GM12878 (cell line): ENCODE measurements around the gene PFKM. TPM values are rescaled to one million over a fixed set of nuclear protein-coding genes. Genes with fewer than 3 reads are reported as not detected.

Experiments
- BRCA1 ChIP-seq: IDR thresholded peaks from 2 replicates; pipeline ENCODE4 v1.6.1; 2011; ENCODE audit warnings: low read depth, low read length, improper control_type of control experiment
- EZH2 ChIP-seq: IDR thresholded peaks from 2 replicates; pipeline ENCODE4 v1.6.1; 2012; ENCODE audit warnings: low read depth, mild to moderate bottlenecking, control low read depth, inconsistent platforms, low read length, borderline replicate concordance; ENCODE audit not compliant: control insufficient read depth
- FOXM1 ChIP-seq: IDR thresholded peaks from 2 replicates; pipeline ENCODE4 v1.6.1; 2012; ENCODE audit warnings: low read depth, mild to moderate bottlenecking, inconsistent platforms, low read length, moderate library complexity
- KAT2A ChIP-seq: conservative IDR thresholded peaks from 2 replicates; pipeline ENCODE4 v1.6.1; 2011; ENCODE audit warnings: low read depth, low read length; ENCODE audit not compliant: control insufficient read depth
- KLF5 ChIP-seq: fragments of 450-650 bp; IDR thresholded peaks from 2 replicates; pipeline ENCODE4 v1.6.1; 2014; ENCODE audit warnings: mild to moderate bottlenecking; ENCODE audit not compliant: partially characterized antibody
- LARP7 ChIP-seq: fragments of 450-650 bp; IDR thresholded peaks from 2 replicates; pipeline ENCODE4 v1.6.1; 2017; ENCODE audit warnings: mild to moderate bottlenecking
- MLLT1 ChIP-seq: fragments of 450-650 bp; IDR thresholded peaks from 2 replicates; pipeline ENCODE4 v1.6.1; 2016; ENCODE audit warnings: mild to moderate bottlenecking
- MYB ChIP-seq: fragments of 150-350 bp; IDR thresholded peaks from 2 replicates; pipeline ENCODE4 v1.6.1; 2014; ENCODE audit warnings: mild to moderate bottlenecking, low read depth, low read length, borderline replicate concordance
- NBN ChIP-seq: fragments of 450-650 bp; IDR thresholded peaks from 2 replicates; pipeline ENCODE4 v1.6.1; 2016
- NR2C2 ChIP-seq: IDR thresholded peaks from 2 replicates; pipeline ENCODE4 v1.6.1; 2011; ENCODE audit warnings: borderline replicate concordance, low read depth; ENCODE audit not compliant: control insufficient read depth, insufficient read length
- PAX5 ChIP-seq: IDR thresholded peaks from 2 replicates; pipeline ENCODE4 v1.6.1; 2011; ENCODE audit warnings: low read depth, low read length, borderline replicate concordance
- PKNOX1 ChIP-seq: fragments of 450-650 bp; IDR thresholded peaks from 2 replicates; pipeline ENCODE4 v1.6.1; 2016; ENCODE audit warnings: mild to moderate bottlenecking
- POLR2AphosphoS2 ChIP-seq: IDR thresholded peaks from 2 replicates; pipeline ENCODE4 v1.6.1; 2011; ENCODE audit warnings: low read depth, mild to moderate bottlenecking, low read length, improper control_type of control experiment, moderate library complexity
- RBBP5 ChIP-seq: fragments of 200-600 bp; sonication (generic); conservative IDR thresholded peaks from 2 replicates; pipeline ENCODE4 v1.6.1; 2016
- TCF12 ChIP-seq: IDR thresholded peaks from 2 replicates; pipeline ENCODE4 v1.6.1; 2011; ENCODE audit warnings: low read depth, mild to moderate bottlenecking, low read length
- TCF3 ChIP-seq: IDR thresholded peaks from 2 replicates; pipeline ENCODE4 v1.6.1; 2012; ENCODE audit warnings: low read depth, mild to moderate bottlenecking, low read length, borderline replicate concordance; ENCODE audit not compliant: insufficient read depth
- WRNIP1 ChIP-seq: IDR thresholded peaks from 2 replicates; pipeline ENCODE4 v1.6.1; 2011; ENCODE audit warnings: low read depth, low read length, improper control_type of control experiment, borderline replicate concordance
- ZBTB40 ChIP-seq: fragments of 450-650 bp; IDR thresholded peaks from 2 replicates; pipeline ENCODE4 v1.6.1; 2016; ENCODE audit warnings: mild to moderate bottlenecking, moderate library complexity, borderline replicate concordance
- ZNF592 ChIP-seq: fragments of 450-650 bp; IDR thresholded peaks from 2 replicates; pipeline ENCODE4 v1.6.1; 2017; ENCODE audit warnings: mild to moderate bottlenecking, moderate library complexity
- polyA plus RNA-seq, 11 experiments: library from polyadenylated mRNA; depleted of rRNA in 4 of 11; unstranded in 6 of 11; stranded (reverse) in 5 of 11; fragments of >200 nt; fragmentation: Nextera tagmentation in 4 of 11; fragmentation: Illumina TruSeq in 1 of 11; extraction: Ambion mirVana in 4 of 11; extraction: Trizol in 1 of 11; gene quantifications; 1 replicate in 1 of 11; 2 replicates in 10 of 11; pipeline versions ENCODE4 v1.2.1 to v1.2.3, GENCODE V29; 2011 to 2016; ENCODE audit warnings: inconsistent platforms in 2 of 11, missing spikeins in 2 of 11, low read depth in 1 of 11
- total RNA-seq, 4 experiments: library from RNA; depleted of rRNA in 3 of 4; stranded (reverse); fragments of >200 nt in 3 of 4; fragmentation: Illumina TruSeq in 1 of 4; extraction: Trizol in 1 of 4; gene quantifications; 2 replicates each; pipeline versions ENCODE4 v1.2.1 to v1.2.3, GENCODE V29; 2013 to 2021

PFKM gene
- total and polyA plus RNA-seq, 10 of the 15 experiments (the other 5 are each of a cell fraction or from before 2014, with no cell fraction given) = 27.6 to 80.0 (median 55.8) TPM

- TF ChIP-seq ZNF592 = no peak
- peak; percentile 99 for TF ChIP-seq ZBTB40
- TF ChIP-seq NR2C2 = no peak
- peak; percentile 87 for TF ChIP-seq KLF5
- peak; percentile 46; the same call in 1 of the 2 replicates for TF ChIP-seq TCF3
- TF ChIP-seq NBN = peak; percentile 95
- peak; percentile 44 for TF ChIP-seq LARP7
- no peak for TF ChIP-seq EZH2
- peak; percentile 97 for TF ChIP-seq PAX5
- TF ChIP-seq MYB = no peak
- no peak for TF ChIP-seq POLR2AphosphoS2
- peak; percentile 95; the same call in 1 of the 2 replicates for TF ChIP-seq WRNIP1
- no peak for TF ChIP-seq BRCA1
- no peak for TF ChIP-seq KAT2A
- no peak; the same call in 1 of the 2 replicates for TF ChIP-seq FOXM1
- peak; percentile 69 for TF ChIP-seq MLLT1
- peak; percentile 86 for TF ChIP-seq PKNOX1
- TF ChIP-seq RBBP5 = no peak
- TF ChIP-seq TCF12 = peak; percentile 47; the same call in 1 of the 2 replicates
These were observed 13.1 kb upstream of the PFKM start, which contains the start of gene SENP1 (continued) for GRCh38 chr12:48105867-48106680.
